GM12878 (cell line): ENCODE results near the gene MGAT1. TPM values are rescaled to one million over a fixed set of nuclear protein-coding genes. Genes with fewer than 3 reads are reported as not detected.
A peak's percentile ranks its signal among the peaks of the same experiment; 100 is the strongest.

Experiments used
- ATAC-seq: fragments of 200-7000 bp; cut with Tn5 transposase; 3 replicates; pipeline ENCODE4 v1.9.1; 2020; ENCODE audit warnings: mild to moderate bottlenecking, moderate library complexity
- BruUV-seq: library from RNA; stranded (reverse); fragments of 400-500 nt; replicated peaks from 2 replicates; lab custom pipeline; 2021; lab: Mats Ljungman, UMichigan
- CTCF ChIA-PET: fragments of 300-600 bp; sonication (Branson Sonifier 250); formaldehyde crosslinking; extraction: SDS; loops from one replicate; lab custom pipeline; 2021; ENCODE audit warnings: inconsistent platforms; lab: Yijun Ruan, JAX
- POLR2A ChIA-PET: fragments of 350-600 bp; formaldehyde crosslinking; extraction: SDS; loops from one replicate; lab custom pipeline; 2021; ENCODE audit warnings: inconsistent platforms; lab: Charles Lee
- RAD21 ChIA-PET: fragments of 300-600 bp; sonication (Branson Sonifier 250); formaldehyde crosslinking; loops from one replicate; lab custom pipeline; 2023; ENCODE audit warnings: antibody characterized with exemption; ENCODE audit not compliant: unreplicated experiment; lab: Charles Lee
- SMC1A ChIA-PET: fragments of 300-600 bp; sonication (Branson Sonifier 250); formaldehyde crosslinking; loops from one replicate; lab custom pipeline; 2023; ENCODE audit not compliant: unreplicated experiment, uncharacterized antibody; lab: Charles Lee
- DNase-seq: peaks from one replicate; pipeline ENCODE4 v3.0.0-alpha.2; 2011; ENCODE audit warnings: low read depth, low spot score
- FAIRE-seq: peaks from 3 replicates; lab custom pipeline; 2011; peaks lifted over from hg19 to GRCh38; lab: Jason Lieb, UNC
- H2AFZ ChIP-seq: 2 replicates; pipeline ENCODE4 v1.6.0; 2011; ENCODE audit warnings: low read depth, low read length, control low read depth; ENCODE audit not compliant: control insufficient read depth
- H3K27ac ChIP-seq: 2 replicates; pipeline ENCODE4 v1.5.1; 2011; ENCODE audit warnings: control low read depth; ENCODE audit not compliant: control insufficient read depth, insufficient read depth
- H3K27me3 ChIP-seq, 2 experiments: replicated peaks in 1 of 2; 2 replicates each; pipeline versions ENCODE4 v1.6.0 to v1.6.1; 2011; ENCODE audit warnings: low read length in 1 of 2; ENCODE audit not compliant: control insufficient read depth in 2 of 2, insufficient read depth in 2 of 2
- H3K36me3 ChIP-seq, 2 experiments: 2 replicates each; pipeline ENCODE4 v1.5.1; 2011; ENCODE audit warnings: low read length in 1 of 2; ENCODE audit not compliant: control insufficient read depth in 2 of 2, insufficient read depth in 2 of 2
- H3K4me1 ChIP-seq: 2 replicates; pipeline ENCODE4 v1.6.1; 2011; ENCODE audit warnings: mild to moderate bottlenecking, low read length, moderate library complexity, mixed read lengths; ENCODE audit not compliant: control insufficient read depth, insufficient read depth
- H3K4me2 ChIP-seq: 2 replicates; pipeline ENCODE4 v1.6.0; 2011; ENCODE audit warnings: control low read depth; ENCODE audit not compliant: control insufficient read depth, insufficient read depth
- H3K4me3 ChIP-seq: fragments of 200-600 bp; sonication (generic); 2 replicates; pipeline ENCODE4 v1.5.1; 2016
- H3K79me2 ChIP-seq: 2 replicates; pipeline ENCODE4 v1.6.0; 2011; ENCODE audit warnings: low read length; ENCODE audit not compliant: control insufficient read depth, insufficient read depth
- H3K9ac ChIP-seq: 2 replicates; pipeline ENCODE4 v1.8.0; 2011; ENCODE audit warnings: low read length, control low read depth, mixed read lengths; ENCODE audit not compliant: control insufficient read depth, insufficient read depth
- H3K9me3 ChIP-seq: replicated peaks from 3 replicates; pipeline ENCODE4 v1.5.1; 2011; ENCODE audit warnings: mild to moderate bottlenecking, low read length; ENCODE audit not compliant: control insufficient read depth, insufficient read depth
- H4K20me1 ChIP-seq: 2 replicates; pipeline ENCODE4 v1.6.0; 2011; ENCODE audit not compliant: control insufficient read depth, insufficient read depth
- CBFB ChIP-seq: IDR thresholded peaks from 2 replicates; pipeline ENCODE4 v1.6.1; 2016; ENCODE audit warnings: antibody characterized with exemption, low read depth
- CREM ChIP-seq: IDR thresholded peaks from 2 replicates; pipeline ENCODE4 v1.6.1; 2014; ENCODE audit warnings: antibody characterized with exemption, low read depth
- EED ChIP-seq: sonication (generic); IDR thresholded peaks from 2 replicates; pipeline ENCODE4 v1.6.1; 2016; ENCODE audit warnings: antibody characterized with exemption, low read depth
- EZH2 ChIP-seq: IDR thresholded peaks from 2 replicates; pipeline ENCODE4 v1.6.1; 2012; ENCODE audit warnings: low read depth, mild to moderate bottlenecking, control low read depth, inconsistent platforms, low read length, borderline replicate concordance; ENCODE audit not compliant: control insufficient read depth
- IKZF1 ChIP-seq: fragments of 450-650 bp; conservative IDR thresholded peaks from 2 replicates; pipeline ENCODE4 v1.6.1; 2017; ENCODE audit warnings: antibody characterized with exemption, mild to moderate bottlenecking
- LARP7 ChIP-seq: fragments of 450-650 bp; IDR thresholded peaks from 2 replicates; pipeline ENCODE4 v1.6.1; 2017; ENCODE audit warnings: mild to moderate bottlenecking
- NR2F1 ChIP-seq: fragments of 450-650 bp; conservative IDR thresholded peaks from 2 replicates; pipeline ENCODE4 v1.6.1; 2017; ENCODE audit warnings: mild to moderate bottlenecking
- POLR2A ChIP-seq: IDR thresholded peaks from 2 replicates; pipeline ENCODE4 v1.6.1; 2011; ENCODE audit warnings: low read depth, mild to moderate bottlenecking, low read length
- POU2F2 ChIP-seq: IDR thresholded peaks from 3 replicates; pipeline ENCODE4 v1.6.1; 2011; ENCODE audit warnings: low read depth, mild to moderate bottlenecking, low read length, borderline replicate concordance
- RUNX3 ChIP-seq: IDR thresholded peaks from 2 replicates; pipeline ENCODE4 v1.6.1; 2012; ENCODE audit warnings: low read length, inconsistent platforms
- STAT3 ChIP-seq: IDR thresholded peaks from 2 replicates; pipeline ENCODE4 v1.6.1; 2011; ENCODE audit warnings: low read depth, low read length, improper control_type of control experiment
- TBL1XR1 ChIP-seq: IDR thresholded peaks from 2 replicates; pipeline ENCODE4 v1.6.1; 2012; ENCODE audit warnings: low read depth, low read length, improper control_type of control experiment
- WGBS: methylation state at CpG from one replicate; pipeline ENCODE4 v1.1.6; 2016; ENCODE audit warnings: low lambda C conversion rate; ENCODE audit not compliant: insufficient replicate concordance, insufficient coverage; ENCODE audit errors: missing lambda C conversion rate; 5-methylcytosine and 5-hydroxymethylcytosine counted together
- in situ Hi-C: fragments of 300-500 bp; cut with MboI; formaldehyde crosslinking; loops from 9 replicates; pipeline ENCODE4 v1.14.3; 2018; ENCODE audit warnings: mixed read lengths
- intact Hi-C: fragments of 100-400 bp; cut with micrococcal nuclease; formaldehyde crosslinking; loops from one replicate; pipeline ENCODE4 v1.14.2; 2022; ENCODE audit not compliant: unreplicated experiment
- polyA plus RNA-seq, 11 experiments: library from polyadenylated mRNA; depleted of rRNA in 4 of 11; unstranded in 6 of 11; stranded (reverse) in 5 of 11; fragments of >200 nt; fragmentation: Nextera tagmentation in 4 of 11; fragmentation: Illumina TruSeq in 1 of 11; extraction: Ambion mirVana in 4 of 11; extraction: Trizol in 1 of 11; gene quantifications; 1 replicate in 1 of 11; 2 replicates in 10 of 11; pipeline versions ENCODE4 v1.2.1 to v1.2.3, GENCODE V29; 2011 to 2016; ENCODE audit warnings: inconsistent platforms in 2 of 11, missing spikeins in 2 of 11, low read depth in 1 of 11
- total RNA-seq, 4 experiments: library from RNA; depleted of rRNA in 3 of 4; stranded (reverse); fragments of >200 nt in 3 of 4; fragmentation: Illumina TruSeq in 1 of 4; extraction: Trizol in 1 of 4; gene quantifications; 2 replicates each; pipeline versions ENCODE4 v1.2.1 to v1.2.3, GENCODE V29; 2013 to 2021
- TF ChIP-seq, protein P1 (sequence below), 3 experiments: IDR thresholded peaks in 2 of 3; conservative IDR thresholded peaks in 1 of 3; 2 replicates each; pipeline ENCODE4 v1.5.1; 2011; ENCODE audit warnings: low read depth in 3 of 3, low read length in 3 of 3, mild to moderate bottlenecking in 3 of 3, control low read depth in 2 of 3, moderate library complexity in 2 of 3, inconsistent platforms in 1 of 3, mixed read lengths in 1 of 3; ENCODE audit not compliant: control insufficient read depth in 2 of 3, insufficient read depth in 1 of 3; ENCODE audit errors: extremely low read depth in 1 of 3

MGAT1 gene
- total and polyA plus RNA-seq, 10 of the 15 experiments (the other 5 are each of a cell fraction or from before 2014, with no cell fraction given) = 3.1 to 88.4 (median 62.7) TPM

DNA sequence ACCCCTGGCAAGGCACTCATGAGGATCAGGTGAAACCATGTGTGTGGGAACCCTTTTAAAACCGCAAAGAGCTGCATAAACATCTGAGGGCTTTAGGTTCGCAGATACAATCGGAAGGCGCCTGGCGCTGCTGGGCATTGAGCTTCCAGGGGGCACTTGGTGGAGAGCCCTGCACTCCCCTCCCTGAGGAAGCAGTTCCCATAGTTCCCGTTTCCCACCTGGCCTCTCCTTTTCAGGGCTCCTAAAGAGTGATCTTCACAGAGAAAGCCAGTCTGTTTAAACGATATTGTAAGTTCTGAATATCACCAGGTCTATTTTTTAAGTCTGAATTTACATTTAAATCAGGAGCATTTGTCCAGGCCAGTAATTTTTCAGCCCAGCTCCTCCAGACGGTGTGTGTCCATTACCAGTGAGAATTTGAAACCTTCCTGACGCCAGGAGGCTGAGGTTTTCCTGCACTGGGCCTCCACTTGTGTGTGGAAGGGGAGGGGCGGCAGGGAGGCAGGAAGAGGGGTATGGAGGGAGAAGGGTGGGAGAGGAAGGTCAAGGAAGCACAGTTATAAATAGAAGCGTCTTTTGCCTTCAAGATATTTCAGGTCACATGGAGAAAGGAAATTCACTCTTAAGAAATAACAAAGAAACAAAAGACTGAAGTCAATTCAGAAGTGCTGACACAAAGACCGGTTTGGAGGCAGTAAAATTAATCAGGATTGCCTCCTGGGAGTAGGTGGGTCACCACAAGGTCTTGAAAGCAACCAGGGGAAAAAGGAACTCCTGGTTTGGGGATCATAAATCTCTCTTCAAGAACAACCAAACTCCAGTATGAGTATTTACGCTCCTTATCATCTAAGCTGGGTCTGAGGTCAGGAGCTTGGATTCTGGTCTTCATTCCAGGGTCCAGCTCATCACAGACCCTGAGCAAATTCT, 14.3 kb upstream of the MGAT1 start:
- peak overlapping the region; percentile 28 for H3K27ac ChIP-seq
- FAIRE-seq (no peak), DNase-seq (no peak)

More for the DNA sequence above, 14.3 kb upstream of the MGAT1 start:
- Histone ChIP-seq H2AFZ (peak overlapping the region; percentile 63), H3K27me3 (no peaks in the 10 kb centered on the region), H3K9ac (peak overlapping the region; percentile 48), H3K79me2 (peaks cover 2% of the 10 kb centered on the region; the same call in 1 of the 2 replicates), H3K9me3 (no peaks in the 10 kb centered on the region), H3K4me2 (peak overlapping the region; percentile 82), H3K36me3 (no peaks in the 10 kb centered on the region), H3K4me1 (peaks cover 64% of the 10 kb centered on the region), H3K4me3 (peak overlapping the region; percentile 40; the same call in 1 of the 2 replicates), H4K20me1 (no peaks in the 10 kb centered on the region)
- intact Hi-C loops = no loop called here
- BruUV-seq = no TSS peak
- no peak for ATAC-seq
- ChIA-PET SMC1A (interaction anchor here (1.2 to 3.8 kb wide), 9 partner anchors 9 to 368 kb away, joined by 3 to 22 read pairs (median 5); no protein-coding TSS in a partner anchor), CTCF (interaction anchor here (0.6 to 2.7 kb wide), 9 partner anchors 9 to 53 kb away, joined by 3 to 6 read pairs (median 4); no protein-coding TSS in a partner anchor), RAD21 (interaction anchor here (2.1 to 9.0 kb wide), 2 partner anchors 13 to 14 kb away, joined by 8 to 70 read pairs; no protein-coding TSS in a partner anchor), POLR2A (interaction anchor here (0.7 to 3.8 kb wide), 5 partner anchors 10 to 354 kb away, joined by 3 to 41 read pairs (median 5); partner anchors contain the start of gene MGAT1)
- TF ChIP-seq POLR2A = 0 out of 2 replicates have a peak, but pooled peaks have one; percentile 34
- TF ChIP-seq RUNX3 = peak; percentile 95
- no peak for TF ChIP-seq NR2F1
- no peak for TF ChIP-seq LARP7
- peak; percentile 61 for TF ChIP-seq EED
- TF ChIP-seq STAT3 = no peak
- peak; percentile 84; the same call in 1 of the 2 replicates for TF ChIP-seq CBFB
- TF ChIP-seq, protein P1, sequence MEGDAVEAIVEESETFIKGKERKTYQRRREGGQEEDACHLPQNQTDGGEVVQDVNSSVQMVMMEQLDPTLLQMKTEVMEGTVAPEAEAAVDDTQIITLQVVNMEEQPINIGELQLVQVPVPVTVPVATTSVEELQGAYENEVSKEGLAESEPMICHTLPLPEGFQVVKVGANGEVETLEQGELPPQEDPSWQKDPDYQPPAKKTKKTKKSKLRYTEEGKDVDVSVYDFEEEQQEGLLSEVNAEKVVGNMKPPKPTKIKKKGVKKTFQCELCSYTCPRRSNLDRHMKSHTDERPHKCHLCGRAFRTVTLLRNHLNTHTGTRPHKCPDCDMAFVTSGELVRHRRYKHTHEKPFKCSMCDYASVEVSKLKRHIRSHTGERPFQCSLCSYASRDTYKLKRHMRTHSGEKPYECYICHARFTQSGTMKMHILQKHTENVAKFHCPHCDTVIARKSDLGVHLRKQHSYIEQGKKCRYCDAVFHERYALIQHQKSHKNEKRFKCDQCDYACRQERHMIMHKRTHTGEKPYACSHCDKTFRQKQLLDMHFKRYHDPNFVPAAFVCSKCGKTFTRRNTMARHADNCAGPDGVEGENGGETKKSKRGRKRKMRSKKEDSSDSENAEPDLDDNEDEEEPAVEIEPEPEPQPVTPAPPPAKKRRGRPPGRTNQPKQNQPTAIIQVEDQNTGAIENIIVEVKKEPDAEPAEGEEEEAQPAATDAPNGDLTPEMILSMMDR (IDR thresholded peaks at IDR 0.05 in 2 of 3, conservative IDR thresholded peaks at IDR 0.05 in 1 of 3; ENCODE audit: control insufficient read depth in 2 of 3, extremely low read depth in 1 of 3, insufficient read depth in 1 of 3, low read depth in 3 of 3, low read length in 3 of 3) = no peak
- peak; percentile 47; the same call in 2 of the 3 replicates for TF ChIP-seq POU2F2
- 0 out of 2 replicates have a peak, but pooled peaks have one; percentile 12 for TF ChIP-seq CREM
- no peak for TF ChIP-seq EZH2
- TF ChIP-seq IKZF1 = 0 out of 2 replicates have a peak, but pooled peaks have one; percentile 14
- no peak for TF ChIP-seq TBL1XR1
- WGBS = 42% methylated on average over 13 of the region's 13 CpGs
- in situ Hi-C loops = loop anchor here (25.0 kb wide), 1 partner anchor 1005 kb away; the partner anchor contains the start of genes MGAT4B and SQSTM1
